Fibroblast of skin of left biceps (primary cell): ENCODE data around the gene CDC42BPB.

Experiments
- DNase-seq, 2 experiments: peaks; one replicate each; pipeline ENCODE4 v3.0.0-alpha.2; 2013; ENCODE audit warnings: low read depth in 2 of 2

Gene CDC42BPB

GRCh38 chr14:102944448-102945330 is 112.7 kb downstream of the CDC42BPB start:
- DNase-seq = no peak

GRCh38 chr14:102943979-102944378 is 113.4 kb downstream of the CDC42BPB start:
- no peak for DNase-seq

- no peak for DNase-seq
Measured at GRCh38 chr14:102943454-102943853, 113.9 kb downstream of the CDC42BPB start.

- DNase-seq = no peak
Measured at GRCh38 chr14:102942069-102942468, 115.3 kb downstream of the CDC42BPB start.

GRCh38 chr14:102941419-102942011 is 115.8 kb downstream of the CDC42BPB start:
- DNase-seq = no peak

- DNase-seq = no peak
Measured at GRCh38 chr14:102940729-102941362, 116.5 kb downstream of the CDC42BPB start.

GRCh38 chr14:102939820-102940561 is 117.4 kb downstream of the CDC42BPB start:
- DNase-seq = no peak

- DNase-seq = no peak
Measured at GRCh38 chr14:102939329-102939728, 118.0 kb downstream of the CDC42BPB start.

GRCh38 chr14:102938191-102938590 is 119.2 kb downstream of the CDC42BPB start:
- DNase-seq = no peak

GRCh38 chr14:102937331-102938175 is 119.8 kb downstream of the CDC42BPB start:
- DNase-seq = no peak

GRCh38 chr14:102935756-102936155 is 121.6 kb downstream of the CDC42BPB start:
- DNase-seq = no peak

GRCh38 chr14:102933618-102934231 is 123.6 kb downstream of the CDC42BPB start:
- no peak for DNase-seq

- no peak for DNase-seq
Measured at GRCh38 chr14:102932484-102933248, 124.7 kb downstream of the CDC42BPB start.

GRCh38 chr14:102931580-102932285 is 125.6 kb downstream of the CDC42BPB start:
- no peak for DNase-seq

- DNase-seq = no peak
Measured at GRCh38 chr14:102930753-102931579, 126.4 kb downstream of the CDC42BPB start.

GRCh38 chr14:102930138-102930752 is 127.1 kb downstream of the CDC42BPB start:
- no peak for DNase-seq

GRCh38 chr14:102929241-102930137 is 127.9 kb downstream of the CDC42BPB start:
- DNase-seq = no peak
